Measurements from ENCODE around the gene NCOA5. TPM values are rescaled to one million over a fixed set of nuclear protein-coding genes. Genes with fewer than 3 reads are reported as not detected.

The NCOA5 gene
- total and polyA plus RNA-seq, 2 experiments from 2014 or later: 14.3 to 20.4 TPM

GRCh38 chr20:46031014-46031569 lies 58.7 kb downstream of the NCOA5 start:
- no peak for TF ChIP-seq CTCF (IDR thresholded peaks at IDR 0.05; ENCODE audit: low read depth, low read length)
- no peak for DNase-seq (ENCODE audit: low read depth in 1 of 2, low spot score in 1 of 2)
- H3K4me3 ChIP-seq: peak overlapping the region; percentile 19
- peaks cover 99% of the 10 kb centered on the region for H3K27me3 ChIP-seq
- no peak overlapping the region for H3K27ac ChIP-seq
- H3K9me3 ChIP-seq (ENCODE audit: low read depth): no peaks in the 10 kb centered on the region
- no peaks in the 10 kb centered on the region for H3K36me3 ChIP-seq
- H3K4me1 ChIP-seq (ENCODE audit: low read depth): no peaks in the 10 kb centered on the region

- DNase-seq (ENCODE audit: low read depth in 1 of 2, low spot score in 1 of 2): no peak
These were observed 59.3 kb downstream of the NCOA5 start for GRCh38 chr20:46030284-46031013.

DNA sequence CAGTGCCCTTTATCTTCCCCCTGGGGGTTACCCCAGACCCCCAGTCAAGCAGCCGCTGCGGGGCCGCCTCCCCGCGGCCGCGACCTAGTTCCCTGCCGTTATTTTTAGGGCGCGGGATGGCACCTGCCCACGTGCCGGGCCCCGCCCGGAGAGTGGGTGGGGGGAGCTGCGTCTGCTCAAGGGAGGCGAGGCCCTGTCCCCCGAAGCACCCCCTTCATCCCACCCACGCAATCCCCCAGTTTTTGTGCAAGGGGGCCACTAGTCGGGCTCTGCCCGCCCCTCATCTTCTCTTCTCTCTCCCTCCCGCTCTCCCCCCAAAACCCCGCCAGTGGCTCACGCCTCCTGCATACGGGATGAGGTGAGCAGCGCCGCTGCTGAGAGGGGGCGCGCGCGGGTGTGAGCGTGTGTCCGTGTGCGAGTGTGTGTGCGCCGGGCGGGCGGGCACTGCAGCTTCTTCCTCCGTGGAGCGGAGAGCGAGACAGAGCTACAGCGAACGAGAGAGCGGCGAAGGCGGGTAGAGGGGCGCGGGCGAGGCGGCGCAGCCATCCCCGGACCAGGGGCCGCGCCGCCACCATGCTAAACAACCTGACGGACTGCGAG lies 60.9 kb downstream of the NCOA5 start, which contains the start of gene SLC12A5:
TSS of gene SLC12A5 (plus strand) at position 444 of the 600 bp plus-strand sequence. CDS start at position 574, 130 bp downstream.
- H3K4me3 ChIP-seq: no peak within 1 kb of the TSS
- TF ChIP-seq CTCF (IDR thresholded peaks at IDR 0.05; ENCODE audit: low read depth, low read length): no peak
- H3K27me3 ChIP-seq: peaks cover 99% of the 10 kb centered on the region
- no peak within 1 kb of the TSS for H3K27ac ChIP-seq
- no peaks in the 10 kb centered on the region for H3K36me3 ChIP-seq
- no peaks in the 10 kb centered on the region for H3K9me3 ChIP-seq (ENCODE audit: low read depth)
- no peak for DNase-seq (ENCODE audit: low read depth in 1 of 2, low spot score in 1 of 2)
- no peaks in the 10 kb centered on the region for H3K4me1 ChIP-seq (ENCODE audit: low read depth)

More at GRCh38 chr20:46030284-46031013, 59.3 kb downstream of the NCOA5 start:
- Histone ChIP-seq H3K9me3 (ENCODE audit: low read depth) (no peaks in the 10 kb centered on the region), H3K27ac (no peak overlapping the region), H3K36me3 (no peaks in the 10 kb centered on the region), H3K4me1 (ENCODE audit: low read depth) (no peaks in the 10 kb centered on the region), H3K27me3 (peaks cover 99% of the 10 kb centered on the region), H3K4me3 (no peak overlapping the region)
- TF ChIP-seq CTCF (IDR thresholded peaks at IDR 0.05; ENCODE audit: low read depth, low read length): no peak

- TF ChIP-seq CTCF (IDR thresholded peaks at IDR 0.05; ENCODE audit: low read depth, low read length): no peak
- H3K27ac ChIP-seq: no peak overlapping the region
- no peaks in the 10 kb centered on the region for H3K4me1 ChIP-seq (ENCODE audit: low read depth)
- no peak for DNase-seq (ENCODE audit: low read depth in 1 of 2, low spot score in 1 of 2)
- no peaks in the 10 kb centered on the region for H3K36me3 ChIP-seq
- H3K27me3 ChIP-seq: peaks cover 99% of the 10 kb centered on the region
- no peaks in the 10 kb centered on the region for H3K9me3 ChIP-seq (ENCODE audit: low read depth)
- H3K4me3 ChIP-seq: no peak overlapping the region
These were observed 61.7 kb downstream of the NCOA5 start for GRCh38 chr20:46028110-46028509.

GRCh38 chr20:46027245-46027853 lies 62.4 kb downstream of the NCOA5 start:
- Histone ChIP-seq H3K9me3 (ENCODE audit: low read depth) (no peaks in the 10 kb centered on the region), H3K27me3 (peaks cover 93% of the 10 kb centered on the region)

More at GRCh38 chr20:46027245-46027853, 62.4 kb downstream of the NCOA5 start:
- no peaks in the 10 kb centered on the region for H3K36me3 ChIP-seq
- TF ChIP-seq CTCF (IDR thresholded peaks at IDR 0.05; ENCODE audit: low read depth, low read length): no peak
- H3K4me1 ChIP-seq (ENCODE audit: low read depth): no peaks in the 10 kb centered on the region
- peak; percentile 69 to 91 for DNase-seq (ENCODE audit: low read depth in 1 of 2, low spot score in 1 of 2)
- H3K4me3 ChIP-seq: no peak overlapping the region
- no peak overlapping the region for H3K27ac ChIP-seq
